Tibial artery (tissue), 4 donors: ENCODE data around the gene FBXO33.
"Not testable (repeated sequence)": the region's sequence is repeated elsewhere in the genome, so short reads cannot be mapped to it uniquely, and the experiment has no call there.

Source experiments
- DNase-seq, 2 donors: peaks; one replicate each; pipeline ENCODE4 v3.0.0-alpha.2; 2019
- H3K27ac ChIP-seq, 2 donors: fragments of 200-600 bp; sonication (generic) in 1 of 2; 1 replicate in 1 of 2; 2 replicates in 1 of 2; pipeline ENCODE4 v1.5.1; 2018 to 2019; ENCODE audit warnings: mild to moderate bottlenecking in 1 of 2
- H3K27me3 ChIP-seq, 2 donors: fragments of 200-600 bp; sonication (generic) in 1 of 2; one replicate each; pipeline versions ENCODE4 v1.5.1 to v1.6.0; 2016 to 2019
- H3K36me3 ChIP-seq, 3 donors: fragments of 200-600 bp; sonication (generic) in 2 of 3; one replicate each; pipeline ENCODE4 v1.5.1; 2016 to 2019; ENCODE audit warnings: mild to moderate bottlenecking in 2 of 3
- H3K4me1 ChIP-seq, 4 donors: fragments of 200-600 bp; sonication (generic) in 2 of 4; 1 replicate in 3 of 4; 2 replicates in 1 of 4; pipeline ENCODE4 v1.5.1; 2016 to 2019
- H3K4me3 ChIP-seq, 2 donors: fragments of 200-600 bp; sonication (generic) in 1 of 2; 1 replicate in 1 of 2; 2 replicates in 1 of 2; pipeline ENCODE4 v1.5.1; 2018 to 2019; ENCODE audit warnings: mild to moderate bottlenecking in 2 of 2
- H3K9me3 ChIP-seq, 3 donors: fragments of 200-600 bp; sonication (generic) in 1 of 3; one replicate each; pipeline ENCODE4 v1.5.1; 2016 to 2019
- CTCF ChIP-seq, 2 experiments: fragments of 200-600 bp in 1 of 2; fragments of 450-650 bp in 1 of 2; IDR thresholded peaks; one replicate each; pipeline ENCODE4 v1.5.1; 2017 to 2019; ENCODE audit warnings: antibody characterized with exemption in 2 of 2, mild to moderate bottlenecking in 1 of 2, moderate library complexity in 1 of 2
- intact Hi-C: fragments of 100-400 bp; cut with DNase I; formaldehyde crosslinking; loops from one replicate; pipeline ENCODE4 v1.15.0; 2023; ENCODE audit warnings: low total_unique reads

The FBXO33 gene

GRCh38 chr14:39366460-39367386 is 65.5 kb downstream of the FBXO33 start:
- H3K4me3 ChIP-seq, result no peak overlapping the region
- DNase-seq, result no peak
- H3K4me1 ChIP-seq, result peaks cover 0 to 2% (median 0%) of the 10 kb centered on the region in 4 donors
- peaks cover 0 to 15% (median 10%) of the 10 kb centered on the region in 3 donors for H3K9me3 ChIP-seq
- peaks cover 11 to 20% (median 16%) of the 10 kb centered on the region in 3 donors for H3K36me3 ChIP-seq
- H3K27ac ChIP-seq, result no peak overlapping the region
- no peak for TF ChIP-seq CTCF (IDR thresholded peaks at IDR 0.05)
- intact Hi-C loops, result no loop called here
- no peaks in the 10 kb centered on the region for H3K27me3 ChIP-seq

- TF ChIP-seq CTCF (IDR thresholded peaks at IDR 0.05), result no peak
- DNase-seq, result no peak
- H3K36me3 ChIP-seq, result peaks cover 13 to 17% (median 16%) of the 10 kb centered on the region in 3 donors
- H3K4me3 ChIP-seq, result no peak overlapping the region
- intact Hi-C loops, result no loop called here
- H3K4me1 ChIP-seq, result peaks cover 0 to 2% (median 0%) of the 10 kb centered on the region in 4 donors
- peaks cover 0 to 15% (median 10%) of the 10 kb centered on the region in 3 donors for H3K9me3 ChIP-seq
- no peak overlapping the region for H3K27ac ChIP-seq
- no peaks in the 10 kb centered on the region for H3K27me3 ChIP-seq
These were observed 66.9 kb downstream of the FBXO33 start for GRCh38 chr14:39365354-39365753.

- Histone ChIP-seq H3K9me3 (peaks cover 0 to 15% (median 10%) of the 10 kb centered on the region in 3 donors), H3K4me1 (peaks cover 0 to 2% (median 0%) of the 10 kb centered on the region in 4 donors), H3K27ac (no peak overlapping the region), H3K36me3 (peaks cover 11 to 16% (median 14%) of the 10 kb centered on the region in 3 donors), H3K4me3 (no peak overlapping the region), H3K27me3 (no peaks in the 10 kb centered on the region)
- intact Hi-C loops, result no loop called here
- no peak for DNase-seq
- no peak for TF ChIP-seq CTCF (IDR thresholded peaks at IDR 0.05)
These were observed 67.7 kb downstream of the FBXO33 start for GRCh38 chr14:39364509-39364908.

GRCh38 chr14:39361556-39361955 is 70.7 kb downstream of the FBXO33 start:
- H3K27ac ChIP-seq, H3K4me1 ChIP-seq, H3K27me3 ChIP-seq, H3K4me3 ChIP-seq, intact Hi-C loops, DNase-seq: not testable (repeated sequence)
- H3K9me3 ChIP-seq, result peaks cover 0 to 15% (median 10%) of the 10 kb centered on the region in 3 donors
- peaks cover 11 to 20% (median 19%) of the 10 kb centered on the region in 3 donors for H3K36me3 ChIP-seq

- intact Hi-C loops, result no loop called here
- Histone ChIP-seq H3K9me3 (peaks cover 0 to 15% (median 10%) of the 10 kb centered on the region in 3 donors), H3K4me3 (no peak overlapping the region), H3K27me3 (no peaks in the 10 kb centered on the region), H3K27ac (no peak overlapping the region), H3K36me3 (peaks cover 11 to 20% (median 19%) of the 10 kb centered on the region in 3 donors), H3K4me1 (no peaks in the 10 kb centered on the region)
- no peak for DNase-seq
- no peak for TF ChIP-seq CTCF (IDR thresholded peaks at IDR 0.05)
These were observed 71.9 kb downstream of the FBXO33 start for GRCh38 chr14:39360316-39360715.

GRCh38 chr14:39359069-39359468 is 73.2 kb downstream of the FBXO33 start:
- H3K27ac ChIP-seq, H3K9me3 ChIP-seq, DNase-seq, intact Hi-C loops, H3K27me3 ChIP-seq, H3K4me1 ChIP-seq, H3K4me3 ChIP-seq: not testable (repeated sequence)
- H3K36me3 ChIP-seq, result peaks cover 7 to 19% (median 7%) of the 10 kb centered on the region in 3 donors
